Stimulated activated CD4-positive, alpha-beta T cell treated with anti-CD3 and anti-CD28 coated beads, Interleukin-2, amount 100 ng/mL, for 24 hours (primary cell): ENCODE results near the gene UPK3BL2.
"Not testable (repeated sequence)": the region's sequence is repeated elsewhere in the genome, so short reads cannot be mapped to it uniquely, and the experiment has no call there.

ENCODE experiments used
- DNase-seq, 2 donors: peaks; one replicate each; pipeline ENCODE4 v3.0.0-alpha.2; 2020

Gene UPK3BL2

DNA sequence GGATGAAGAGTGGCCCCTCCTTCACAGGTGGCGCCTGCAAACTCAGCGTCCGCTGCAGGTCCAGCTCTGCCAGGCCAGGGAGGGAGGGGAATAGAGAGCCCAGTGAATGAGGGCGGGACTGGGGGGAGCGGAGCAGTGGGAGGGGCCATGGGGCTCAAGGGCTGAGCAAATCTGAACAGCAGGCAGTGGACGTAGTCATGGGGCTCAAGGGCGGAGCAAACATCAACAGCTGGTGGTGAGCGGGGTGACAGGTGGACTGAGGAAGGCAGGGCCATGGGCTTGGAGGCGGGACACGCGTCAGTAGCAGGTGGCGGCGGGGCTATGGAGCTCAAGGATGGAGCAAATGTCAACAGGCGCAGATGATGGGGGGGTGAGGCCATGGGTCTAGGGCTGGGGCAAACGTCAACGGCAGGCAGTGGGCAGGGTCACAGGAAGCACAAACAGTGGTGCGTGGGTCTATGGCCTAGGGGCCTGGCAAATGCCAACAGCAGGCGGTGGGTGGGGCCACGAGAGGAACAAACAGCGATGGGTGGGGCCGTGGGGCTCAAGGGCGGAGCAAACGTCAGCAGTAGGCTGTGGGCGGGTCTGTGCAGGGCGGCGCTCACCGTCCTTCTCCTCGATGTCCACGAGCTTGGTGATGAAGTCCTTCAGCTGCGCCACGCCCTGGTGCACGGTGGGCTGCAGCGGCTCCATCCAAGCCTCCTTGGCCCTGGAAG is 50.1 kb downstream of the UPK3BL2 start:
- DNase-seq, result not testable (repeated sequence)

DNA sequence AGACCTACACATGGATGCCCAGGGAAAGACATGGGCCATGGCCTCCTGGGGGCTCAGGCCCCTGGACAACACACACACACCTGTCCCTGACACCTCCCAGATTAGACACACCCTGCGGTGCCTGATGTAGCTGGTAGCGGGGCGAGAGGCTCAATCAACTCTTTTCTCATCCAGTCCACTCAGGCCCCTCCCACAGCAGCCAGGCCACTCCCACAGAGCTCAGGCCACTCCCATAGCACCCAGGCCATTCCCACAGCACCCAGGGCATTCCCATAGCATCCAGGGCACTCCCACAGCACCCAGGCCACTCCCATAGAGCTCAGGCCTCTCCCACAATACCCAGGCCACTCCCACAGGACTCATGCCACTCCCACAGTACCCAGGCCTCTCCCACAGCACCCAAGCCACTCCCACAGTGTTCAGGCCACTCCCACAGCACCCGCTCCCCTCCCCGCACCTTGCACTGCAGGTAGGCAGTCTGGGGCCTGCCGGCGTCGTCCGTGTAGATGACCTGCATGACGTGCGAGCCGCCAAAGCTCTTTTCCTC is 52.9 kb downstream of the UPK3BL2 start:
- DNase-seq, result peak; percentile 73 to 79
